SU-DHL-6 (cell line): ENCODE results near the gene MESP2.
A peak's percentile ranks its signal among the peaks of the same experiment; 100 is the strongest.

Experiments
- H2AFZ ChIP-seq: fragments of 200-600 bp; sonication (generic); 2 replicates; pipeline ENCODE4 v1.6.1; 2014; ENCODE audit warnings: low read depth, mild to moderate bottlenecking, moderate library complexity, mixed read lengths, antibody characterized with exemption, low read length; ENCODE audit not compliant: severe bottlenecking
- H3F3A ChIP-seq: fragments of 200-600 bp; shearing (Covaris generic); 2 replicates; pipeline ENCODE4 v1.6.0; 2016; ENCODE audit warnings: antibody characterized with exemption, mild to moderate bottlenecking; ENCODE audit not compliant: insufficient read depth
- H3K27ac ChIP-seq: fragments of 200-600 bp; sonication (generic); 2 replicates; pipeline ENCODE4 v1.5.1; 2016; ENCODE audit warnings: low read depth, mild to moderate bottlenecking, low read length, moderate library complexity, mixed read lengths
- H3K27me3 ChIP-seq: fragments of 200-600 bp; sonication (generic), shearing (Covaris generic); 2 replicates; pipeline ENCODE4 v1.6.0; 2014; ENCODE audit warnings: mild to moderate bottlenecking, low read length
- H3K36me3 ChIP-seq: fragments of 200-600 bp; sonication (generic); 2 replicates; pipeline ENCODE4 v1.6.1; 2014; ENCODE audit warnings: mild to moderate bottlenecking, low read length, mixed read lengths
- H3K4me2 ChIP-seq: fragments of 300-600, 200-600 bp; shearing (Covaris generic), sonication (generic); 2 replicates; pipeline ENCODE4 v1.6.0; 2014; ENCODE audit warnings: low read length, low read depth, mild to moderate bottlenecking; ENCODE audit not compliant: poor library complexity, severe bottlenecking
- H3K4me3 ChIP-seq: fragments of 200-600 bp; sonication (generic); 2 replicates; pipeline ENCODE4 v1.5.1; 2014; ENCODE audit warnings: antibody characterized with exemption, low read length, mild to moderate bottlenecking, mixed read lengths; ENCODE audit not compliant: insufficient read depth, poor library complexity, severe bottlenecking
- H3K79me2 ChIP-seq: fragments of 200-600 bp; sonication (generic); 2 replicates; pipeline ENCODE4 v1.6.1; 2014; ENCODE audit warnings: mild to moderate bottlenecking, low read length, moderate library complexity; ENCODE audit not compliant: insufficient read depth
- H3K9ac ChIP-seq: fragments of 200-600 bp; sonication (generic); 2 replicates; pipeline ENCODE4 v1.7.0; 2014; ENCODE audit warnings: mild to moderate bottlenecking, low read length
- H3K9me2 ChIP-seq: fragments of 200-600 bp; sonication (generic); replicated peaks from 2 replicates; pipeline ENCODE4 v1.6.1; 2014; ENCODE audit warnings: low read length; ENCODE audit not compliant: insufficient read depth
- H3K9me3 ChIP-seq: fragments of 200-600 bp; sonication (generic); 2 replicates; pipeline ENCODE4 v1.6.1; 2014; ENCODE audit warnings: low read length, mixed read lengths; ENCODE audit not compliant: insufficient read depth
- H4K20me1 ChIP-seq: fragments of 200-600 bp; sonication (generic); 2 replicates; pipeline ENCODE4 v1.6.1; 2014; ENCODE audit warnings: low read depth, mild to moderate bottlenecking, antibody characterized with exemption, low read length, moderate library complexity, mixed read lengths
- EZH2phosphoT487 ChIP-seq: fragments of 200-600 bp; sonication (generic), shearing (Covaris generic); conservative IDR thresholded peaks from 2 replicates; pipeline ENCODE4 v1.6.1; 2018; ENCODE audit warnings: mild to moderate bottlenecking, antibody characterized with exemption, low read length, moderate library complexity, mixed read lengths
- TF ChIP-seq, protein P1 (sequence below): fragments of 200-600 bp; sonication (generic); IDR thresholded peaks from one replicate; pipeline ENCODE4 v1.5.1; 2017; ENCODE audit warnings: antibody characterized with exemption, mild to moderate bottlenecking, low read length, moderate library complexity; ENCODE audit not compliant: insufficient read depth, poor library complexity, severe bottlenecking

Gene MESP2

DNA sequence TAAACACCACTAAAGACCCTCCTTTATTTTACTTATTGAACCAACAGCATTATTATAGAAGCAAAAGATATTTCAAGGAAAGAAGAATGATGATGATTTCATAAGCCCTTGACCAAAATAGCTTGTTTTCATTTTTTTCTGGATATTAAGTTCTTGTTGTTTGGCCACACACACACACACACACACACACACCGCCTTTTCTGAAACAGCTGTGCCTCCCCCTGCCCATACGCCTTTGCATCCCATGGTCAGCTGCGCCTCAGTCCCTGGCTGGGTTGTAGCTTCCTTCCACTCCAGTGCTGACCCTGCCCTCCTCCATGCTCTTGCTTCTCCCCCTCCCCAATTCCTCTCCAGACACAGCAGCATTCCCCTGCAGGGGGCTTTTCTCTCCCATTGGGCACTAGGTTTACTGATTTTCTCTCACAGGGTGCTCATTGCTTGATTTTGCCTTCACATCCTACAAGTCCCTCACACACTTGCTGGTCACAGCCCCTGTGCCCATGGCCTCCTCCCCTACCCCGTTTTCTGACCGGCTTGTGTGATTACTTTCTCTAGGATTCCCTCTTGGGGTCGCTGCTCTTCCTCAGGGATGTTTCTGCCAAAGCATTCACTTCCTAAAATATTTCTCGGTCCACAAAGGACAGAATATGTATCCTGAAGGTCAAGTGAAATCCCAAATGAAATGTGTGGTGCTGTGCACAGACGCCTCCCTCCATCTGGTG is 43.5 kb upstream of the MESP2 start:
- TF ChIP-seq, protein P1, sequence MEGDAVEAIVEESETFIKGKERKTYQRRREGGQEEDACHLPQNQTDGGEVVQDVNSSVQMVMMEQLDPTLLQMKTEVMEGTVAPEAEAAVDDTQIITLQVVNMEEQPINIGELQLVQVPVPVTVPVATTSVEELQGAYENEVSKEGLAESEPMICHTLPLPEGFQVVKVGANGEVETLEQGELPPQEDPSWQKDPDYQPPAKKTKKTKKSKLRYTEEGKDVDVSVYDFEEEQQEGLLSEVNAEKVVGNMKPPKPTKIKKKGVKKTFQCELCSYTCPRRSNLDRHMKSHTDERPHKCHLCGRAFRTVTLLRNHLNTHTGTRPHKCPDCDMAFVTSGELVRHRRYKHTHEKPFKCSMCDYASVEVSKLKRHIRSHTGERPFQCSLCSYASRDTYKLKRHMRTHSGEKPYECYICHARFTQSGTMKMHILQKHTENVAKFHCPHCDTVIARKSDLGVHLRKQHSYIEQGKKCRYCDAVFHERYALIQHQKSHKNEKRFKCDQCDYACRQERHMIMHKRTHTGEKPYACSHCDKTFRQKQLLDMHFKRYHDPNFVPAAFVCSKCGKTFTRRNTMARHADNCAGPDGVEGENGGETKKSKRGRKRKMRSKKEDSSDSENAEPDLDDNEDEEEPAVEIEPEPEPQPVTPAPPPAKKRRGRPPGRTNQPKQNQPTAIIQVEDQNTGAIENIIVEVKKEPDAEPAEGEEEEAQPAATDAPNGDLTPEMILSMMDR, result no peak
- TF ChIP-seq EZH2phosphoT487, result no peak
- Histone ChIP-seq H3K27ac (no peak overlapping the region), H3K4me2 (no peak overlapping the region), H3K36me3 (no peaks in the 10 kb centered on the region), H3K79me2 (no peaks in the 10 kb centered on the region), H2AFZ (no peak overlapping the region), H3F3A (no peaks in the 10 kb centered on the region), H3K27me3 (no peaks in the 10 kb centered on the region), H3K4me3 (no peak overlapping the region), H3K9ac (no peak overlapping the region), H3K9me2 (no peaks in the 10 kb centered on the region), H3K9me3 (no peaks in the 10 kb centered on the region), H4K20me1 (no peaks in the 10 kb centered on the region)

DNA sequence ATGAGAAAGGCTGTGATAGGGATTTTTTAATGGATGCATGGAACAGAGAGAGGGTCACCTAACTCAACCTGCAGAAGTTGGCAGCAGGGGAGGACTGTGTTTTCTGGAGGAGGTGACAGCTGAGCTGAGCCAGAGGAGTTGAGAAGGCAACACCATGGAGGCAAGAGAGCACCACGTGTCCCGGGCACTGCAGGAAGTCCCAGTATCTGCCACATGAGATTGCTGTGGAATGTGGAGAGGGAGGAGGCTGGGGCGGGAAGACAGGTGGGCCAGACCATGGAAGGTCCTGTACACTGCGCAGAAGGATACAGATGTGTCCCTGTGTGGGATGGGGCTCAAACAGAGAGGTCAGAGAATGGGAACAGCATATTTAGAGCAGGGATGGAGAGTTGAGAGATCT is 40.4 kb upstream of the MESP2 start:
- Histone ChIP-seq H3F3A (no peaks in the 10 kb centered on the region), H3K4me3 (no peak overlapping the region), H3K9me2 (no peaks in the 10 kb centered on the region), H3K9ac (no peak overlapping the region), H3K4me2 (no peak overlapping the region), H3K9me3 (no peaks in the 10 kb centered on the region), H3K27me3 (no peaks in the 10 kb centered on the region), H3K27ac (no peak overlapping the region), H3K79me2 (no peaks in the 10 kb centered on the region), H3K36me3 (no peaks in the 10 kb centered on the region), H2AFZ (no peak overlapping the region), H4K20me1 (no peaks in the 10 kb centered on the region)
- TF ChIP-seq, protein P1, result no peak
- no peak for TF ChIP-seq EZH2phosphoT487

DNA sequence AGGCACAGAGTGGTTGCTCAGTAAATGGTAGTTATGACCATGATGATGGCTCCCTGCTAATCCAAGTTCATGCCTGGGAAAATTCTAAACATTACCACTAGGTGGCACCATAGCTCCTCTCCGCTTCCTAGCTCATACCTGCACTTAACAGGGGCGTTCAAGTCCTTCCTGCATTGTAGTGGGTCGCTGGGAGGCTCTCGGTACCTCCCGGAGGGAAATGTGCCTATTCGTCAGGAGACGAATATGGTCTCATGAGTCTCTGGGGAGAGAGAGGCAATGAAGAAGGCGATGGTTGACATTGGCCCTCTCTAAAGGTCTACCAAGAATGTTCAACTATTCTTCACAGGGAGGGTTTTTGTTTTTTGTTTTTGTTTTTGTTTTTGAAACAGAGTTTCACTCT is 36.0 kb upstream of the MESP2 start:
- no peaks in the 10 kb centered on the region for H4K20me1 ChIP-seq
- no peaks in the 10 kb centered on the region for H3K27me3 ChIP-seq
- H3K36me3 ChIP-seq, result no peaks in the 10 kb centered on the region
- no peak overlapping the region for H3K27ac ChIP-seq
- peak overlapping the region; percentile 57 for H2AFZ ChIP-seq
- peak overlapping the region; percentile 6; the same call in 1 of the 2 replicates for H3K9ac ChIP-seq
- no peak overlapping the region for H3K4me3 ChIP-seq
- H3K9me3 ChIP-seq, result no peaks in the 10 kb centered on the region
- no peaks in the 10 kb centered on the region for H3F3A ChIP-seq
- H3K9me2 ChIP-seq, result no peaks in the 10 kb centered on the region
- H3K79me2 ChIP-seq, result no peaks in the 10 kb centered on the region
- peak overlapping the region; percentile 42 for H3K4me2 ChIP-seq
- TF ChIP-seq, protein P1, result peak; percentile 57
- no peak for TF ChIP-seq EZH2phosphoT487
